Lower leg skin (tissue), 4 donors: ENCODE data around the gene SLC25A12. TPM values are rescaled to one million over a fixed set of nuclear protein-coding genes. Genes with fewer than 3 reads are reported as not detected.
"Not testable (repeated sequence)": the region's sequence is repeated elsewhere in the genome, so short reads cannot be mapped to it uniquely, and the experiment has no call there.

Experiments used
- DNase-seq, 2 donors: peaks; one replicate each; pipeline ENCODE4 v3.0.0-alpha.2; 2019; ENCODE audit warnings: low spot score in 2 of 2
- H3K4me3 ChIP-seq: fragments of 200-600 bp; sonication (generic); 2 replicates; pipeline ENCODE4 v1.5.1; 2017; ENCODE audit warnings: mild to moderate bottlenecking, low read depth; ENCODE audit not compliant: poor library complexity, severe bottlenecking
- CTCF ChIP-seq, 3 donors: fragments of 450-650 bp; IDR thresholded peaks; one replicate each; pipeline ENCODE4 v1.5.1; 2016; ENCODE audit warnings: antibody characterized with exemption in 3 of 3, mild to moderate bottlenecking in 3 of 3, moderate library complexity in 2 of 3
- POLR2A ChIP-seq, 2 donors: fragments of 450-650 bp; IDR thresholded peaks; one replicate each; pipeline ENCODE4 v1.6.1; 2016 to 2017; ENCODE audit warnings: antibody characterized with exemption in 2 of 2, mild to moderate bottlenecking in 1 of 2, moderate library complexity in 1 of 2
- WGBS, 2 donors: methylation state at CpG; one replicate each; pipeline ENCODE4 v1.1.5; 2018; 5-methylcytosine and 5-hydroxymethylcytosine counted together
- intact Hi-C: fragments of 100-400 bp; cut with DNase I; formaldehyde crosslinking; loops from one replicate; pipeline ENCODE4 v1.15.0; 2023; ENCODE audit warnings: low total_unique reads
- total RNA-seq, 4 donors: library from RNA; depleted of rRNA; stranded (reverse); fragments of >200 nt; gene quantifications; one replicate each; pipeline ENCODE4 v1.1.0, GENCODE V29; 2016

Gene SLC25A12
- total RNA-seq, 4 donors from 2014 or later = 18.1 to 28.1 (median 25.8) TPM

GRCh38 chr2:171810422-171811244 lies 83.4 kb downstream of the SLC25A12 start:
- intact Hi-C loops = loop anchor here (5.0 kb wide), 1 partner anchor 292 kb away; the partner anchor contains the start of gene DLX2
- TF ChIP-seq CTCF (IDR thresholded peaks at IDR 0.05) (no peak), POLR2A (IDR thresholded peaks at IDR 0.05) (no peak)
- no peak overlapping the region for H3K4me3 ChIP-seq
- no peak for DNase-seq
- WGBS, 2 donors = 74 to 76% methylated on average over 5 of the region's 5 CpGs

GRCh38 chr2:171808885-171809284 lies 85.2 kb downstream of the SLC25A12 start:
- H3K4me3 ChIP-seq, intact Hi-C loops, DNase-seq: not testable (repeated sequence)

GRCh38 chr2:171807831-171808393 lies 86.1 kb downstream of the SLC25A12 start:
- no peak for TF ChIP-seq CTCF (IDR thresholded peaks at IDR 0.05)
- no peak for TF ChIP-seq POLR2A (IDR thresholded peaks at IDR 0.05)
- no peak for DNase-seq
- 59 to 60% methylated on average over 5 of the region's 5 CpGs for WGBS, 2 donors

GRCh38 chr2:171807119-171807518 lies 86.9 kb downstream of the SLC25A12 start:
- TF ChIP-seq POLR2A (IDR thresholded peaks at IDR 0.05) (no peak), CTCF (IDR thresholded peaks at IDR 0.05) (no peak)
- no peak overlapping the region for H3K4me3 ChIP-seq
- WGBS, 2 donors = 11 to 18% methylated on average over 3 of the region's 3 CpGs
- intact Hi-C loops = no loop called here
- no peak for DNase-seq

More at GRCh38 chr2:171807831-171808393, 86.1 kb downstream of the SLC25A12 start:
- intact Hi-C loops = no loop called here
- no peak overlapping the region for H3K4me3 ChIP-seq

GRCh38 chr2:171804456-171804855 lies 89.6 kb downstream of the SLC25A12 start:
- TF ChIP-seq POLR2A (IDR thresholded peaks at IDR 0.05) = no peak
- no peak for TF ChIP-seq CTCF (IDR thresholded peaks at IDR 0.05)
- 93 to 97% methylated on average over 3 of the region's 3 CpGs for WGBS, 2 donors
- intact Hi-C loops = no loop called here
- H3K4me3 ChIP-seq = no peak overlapping the region
- DNase-seq = no peak

- no peak for TF ChIP-seq POLR2A (IDR thresholded peaks at IDR 0.05)
- intact Hi-C loops = no loop called here
- WGBS, 2 donors = 72 to 88% methylated on average over 5 of the region's 5 CpGs
- DNase-seq = no peak
- H3K4me3 ChIP-seq = no peak overlapping the region
Observed at GRCh38 chr2:171803757-171804156, 90.3 kb downstream of the SLC25A12 start.
